Measurements from ENCODE around the gene MLXIP.
"Not testable (repeated sequence)": the region's sequence is repeated elsewhere in the genome, so short reads cannot be mapped to it uniquely, and the experiment has no call there.

Gene MLXIP

GRCh38 chr12:122171399-122171798 lies 92.8 kb downstream of the MLXIP start:
- intact Hi-C loops (cut with DNase I), result no loop called here
- no peak for DNase-seq

DNA sequence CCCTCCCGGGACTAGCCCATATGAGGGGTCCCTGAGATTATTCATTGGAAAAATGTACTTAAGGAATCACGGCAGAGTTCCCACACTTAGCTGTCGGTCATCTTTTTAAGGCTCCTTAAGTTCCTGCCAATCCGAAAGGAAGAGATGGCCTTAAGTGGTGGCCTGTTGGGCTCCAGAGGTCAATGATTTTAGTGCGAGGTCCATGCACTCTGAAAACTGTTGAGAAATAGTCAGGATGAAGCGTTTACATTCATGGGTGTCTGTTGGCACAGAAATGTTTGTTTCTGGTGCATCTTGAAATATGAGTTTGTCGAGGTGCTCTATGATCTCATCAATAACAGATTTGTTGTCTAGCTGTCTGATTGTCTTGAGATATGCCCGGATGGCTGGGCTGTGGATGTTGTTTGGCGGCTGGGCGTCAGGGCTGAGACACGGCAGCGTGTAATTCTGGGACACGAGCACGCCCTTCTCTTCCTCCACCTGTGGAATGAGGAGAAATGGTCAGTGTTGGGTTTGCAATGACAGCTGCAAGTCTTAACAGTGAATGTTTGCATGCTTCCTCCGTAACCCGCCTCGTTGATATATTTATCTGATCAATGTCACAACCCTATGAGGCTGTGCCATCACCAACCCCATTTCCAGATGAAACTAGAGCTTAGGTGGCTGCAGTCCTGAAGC lies 93.8 kb downstream of the MLXIP start:
- intact Hi-C loops (cut with DNase I), result no loop called here
- DNase-seq, result peak in 2 of 10 donors; percentile 1 to 51

GRCh38 chr12:122174155-122174845 lies 95.7 kb downstream of the MLXIP start, which contains the start of gene IL31:
IL31 (minus strand) TSS chr12:122174221; CDS start chr12:122174172, 49 bp downstream.
- intact Hi-C loops (cut with DNase I), result no loop called here

GRCh38 chr12:122176473-122176872 lies 97.9 kb downstream of the MLXIP start:
- DNase-seq, result peak in 1 of 10 donors; percentile 18
- intact Hi-C loops (cut with DNase I), result not testable (repeated sequence)

More at GRCh38 chr12:122174155-122174845, 95.7 kb downstream of the MLXIP start, which contains the start of gene IL31:
- peak in 2 of 10 donors; percentile 62 to 67 for DNase-seq

DNA sequence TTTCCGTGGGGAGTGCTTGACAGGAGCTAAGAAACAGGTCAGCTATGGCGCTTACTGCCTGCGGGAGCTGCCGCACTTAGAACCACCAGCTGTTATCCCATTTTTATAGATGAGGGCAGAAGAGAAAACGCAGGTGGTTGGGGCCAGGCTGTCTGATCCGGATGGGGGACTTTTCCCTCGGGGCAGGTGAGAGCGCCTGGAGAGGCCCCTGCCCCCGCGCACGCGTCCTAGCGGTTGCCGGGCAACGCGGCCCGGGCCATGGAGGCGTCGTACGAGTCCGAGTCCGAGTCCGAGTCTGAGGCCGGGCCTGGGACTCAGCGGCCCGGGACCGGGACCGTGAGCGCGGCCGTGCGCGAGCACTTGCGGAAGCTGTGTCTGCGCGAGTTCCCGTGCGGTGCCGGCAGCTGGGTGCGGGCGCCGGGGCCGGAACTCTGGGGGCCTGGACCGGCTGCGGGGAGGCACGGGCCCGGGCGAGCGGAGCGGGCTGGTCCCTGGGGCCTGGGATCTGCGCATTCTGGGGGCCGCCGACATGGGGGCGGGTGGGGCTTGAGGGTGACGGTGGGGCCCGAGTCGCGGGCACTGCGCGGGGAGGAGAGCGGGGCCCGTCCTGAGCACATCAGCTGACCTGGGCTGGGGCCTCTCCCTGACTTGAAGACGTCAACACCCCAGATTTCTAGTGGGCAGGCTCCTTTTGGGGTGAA lies 104.5 kb downstream of the MLXIP start, which contains the start of gene LRRC43:
Gene LRRC43, plus strand, starts transcription at position 237 of the 701 bp plus-strand sequence. Its CDS starts 22 bp downstream, at position 259.
- intact Hi-C loops (cut with DNase I), result no loop called here
- DNase-seq, result peak in 7 of 10 donors; percentile 17 to 91 (median 46)

DNA sequence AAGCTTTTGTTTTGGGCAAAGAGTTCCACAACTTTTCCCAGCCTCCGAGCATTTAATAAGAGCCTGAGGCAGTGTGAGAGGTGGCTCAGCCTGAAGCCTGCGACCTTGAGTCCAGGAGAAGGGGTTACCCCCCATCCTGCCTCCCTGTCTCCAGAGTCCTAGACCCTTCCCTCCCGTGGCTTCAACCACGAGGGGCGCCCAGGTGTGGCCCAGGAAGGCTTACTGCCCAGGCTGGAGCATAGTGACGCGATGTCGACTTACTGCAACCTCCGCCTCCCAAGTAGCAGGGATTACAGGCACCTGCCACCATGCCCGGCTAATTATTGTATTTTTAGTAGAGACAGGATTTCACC lies 105.0 kb downstream of the MLXIP start:
- DNase-seq, result peak in 2 of 10 donors; percentile 42 to 59
- intact Hi-C loops (cut with DNase I), result no loop called here

DNA sequence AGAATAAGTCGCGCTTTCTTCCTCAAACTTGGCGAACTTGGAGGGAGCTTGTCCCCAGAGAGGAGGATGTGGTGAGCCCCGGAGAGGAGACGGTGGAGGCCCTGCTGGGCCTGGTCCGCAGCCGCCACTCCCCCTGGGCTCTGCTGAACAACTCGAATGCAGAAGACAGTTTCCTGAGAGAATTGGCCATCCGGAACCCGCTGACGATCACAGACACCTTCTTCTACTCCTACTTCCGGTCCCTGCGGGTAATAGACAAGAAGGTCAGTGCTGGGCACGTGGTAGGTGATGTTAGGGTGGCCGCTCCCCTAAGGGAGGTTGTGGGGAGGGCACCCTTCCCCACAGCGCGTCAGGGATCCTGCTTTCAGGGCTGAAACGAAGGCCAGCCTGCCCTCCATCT lies 106.0 kb downstream of the MLXIP start:
- intact Hi-C loops (cut with DNase I), result no loop called here
- DNase-seq, result peak in 2 of 10 donors; percentile 36 to 47

GRCh38 chr12:122185079-122185478 lies 106.5 kb downstream of the MLXIP start:
- DNase-seq, result peak in 2 of 10 donors; percentile 27 to 34
- intact Hi-C loops (cut with DNase I), result no loop called here

GRCh38 chr12:122185494-122186082 lies 107.0 kb downstream of the MLXIP start:
- DNase-seq, result peak in 3 of 10 donors; percentile 29 to 55 (median 51)

DNA sequence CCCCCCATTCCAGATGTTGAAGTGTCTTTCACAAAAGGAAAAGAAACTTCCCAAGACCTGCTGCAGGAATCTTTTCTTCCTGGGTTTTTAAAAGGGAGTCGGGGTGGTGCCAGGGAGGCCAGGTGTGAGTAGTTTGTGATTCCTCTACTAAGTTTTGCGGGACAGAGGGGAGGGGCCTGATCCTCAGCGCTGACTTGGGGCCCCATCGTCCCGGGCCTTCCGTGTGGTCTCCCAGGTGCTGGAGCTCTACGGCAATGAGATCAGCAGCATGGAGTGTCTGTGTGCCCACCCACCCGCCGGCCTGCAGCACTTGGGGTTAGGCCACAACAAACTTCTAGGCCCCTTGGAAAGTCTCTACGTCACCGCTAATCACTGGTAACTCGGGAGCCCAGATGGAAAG lies 108.9 kb downstream of the MLXIP start:
- DNase-seq, result peak in 3 of 10 donors; percentile 18 to 61 (median 51)
- intact Hi-C loops (cut with DNase I), result no loop called here

More at GRCh38 chr12:122185494-122186082, 107.0 kb downstream of the MLXIP start:
- intact Hi-C loops (cut with DNase I), result no loop called here

- intact Hi-C loops (cut with DNase I), result loop anchor here (10.0 kb wide), 1 partner anchor 55 kb away; no protein-coding TSS in a partner anchor
- peak in 3 of 10 donors; percentile 64 to 76 (median 74) for DNase-seq
Observed at GRCh38 chr12:122189626-122190475, 111.3 kb downstream of the MLXIP start.

DNA sequence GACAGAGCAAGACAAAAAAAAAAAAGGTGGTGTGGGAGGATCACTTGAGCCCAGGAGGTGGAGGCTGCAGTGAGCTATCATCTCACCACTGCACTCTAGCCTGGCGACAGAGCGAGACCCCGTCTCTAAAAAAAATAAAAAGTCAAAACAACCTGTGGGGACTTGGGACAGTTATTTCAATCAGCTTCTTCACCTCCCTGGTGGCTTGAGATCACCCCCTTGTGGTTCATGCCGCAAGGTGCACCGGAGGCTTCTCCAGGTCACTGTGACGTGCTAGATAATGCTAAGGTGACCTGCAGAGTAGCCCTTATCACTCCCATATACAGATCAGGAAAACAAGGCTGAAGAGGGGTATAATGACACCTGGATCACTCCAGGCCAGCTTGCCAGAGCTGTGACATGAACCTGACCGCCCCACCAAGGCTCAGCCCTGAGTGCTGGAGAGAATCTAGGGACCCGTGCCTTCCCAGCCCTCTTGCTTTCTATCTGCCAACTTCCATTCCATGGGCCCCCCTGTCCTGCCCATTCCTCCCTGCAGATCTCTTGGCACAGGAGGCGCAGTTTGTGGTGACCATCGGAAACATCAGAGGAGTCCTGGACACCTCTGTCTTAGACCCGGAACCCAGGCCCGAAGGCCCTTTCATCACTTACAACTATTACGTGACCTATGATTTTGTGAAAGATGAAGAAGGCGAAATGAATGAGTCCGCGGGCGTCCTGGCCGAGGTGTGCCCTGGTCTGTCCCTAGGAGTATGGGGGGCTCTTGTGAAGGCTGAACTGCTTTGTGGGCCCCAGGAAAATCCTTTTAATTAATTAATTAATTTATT lies 112.5 kb downstream of the MLXIP start:
- intact Hi-C loops (cut with DNase I), result loop anchor here (10.0 kb wide), 1 partner anchor 56 kb away; no protein-coding TSS in a partner anchor
- DNase-seq, result peak in 5 of 10 donors; percentile 46 to 93 (median 66)

- intact Hi-C loops (cut with DNase I), result loop anchor here (10.0 kb wide), 1 partner anchor 58 kb away; no protein-coding TSS in a partner anchor
- DNase-seq, result peak in 2 of 10 donors; percentile 24 to 44
Observed at GRCh38 chr12:122192441-122192840, 113.9 kb downstream of the MLXIP start.

DNA sequence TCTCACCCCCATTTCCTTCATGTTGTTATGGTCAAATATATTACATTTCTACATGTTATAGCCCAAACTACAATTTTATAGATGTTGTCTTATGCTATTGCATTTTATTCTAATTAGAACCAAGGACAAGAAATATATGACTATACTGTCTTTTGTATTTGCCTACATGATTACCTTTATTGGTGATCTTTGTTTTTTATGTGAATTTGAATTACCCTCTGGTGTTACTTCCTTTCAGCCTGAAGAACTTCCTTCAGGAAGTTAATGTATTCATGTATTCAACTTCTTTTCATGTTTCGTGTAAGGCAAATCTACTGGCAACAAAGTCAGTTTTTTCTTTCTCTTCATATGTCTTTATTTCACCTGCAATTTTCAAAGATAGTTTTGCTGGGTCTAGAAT lies 116.2 kb downstream of the MLXIP start:
- intact Hi-C loops (cut with DNase I), result loop anchor here (10.0 kb wide), 1 partner anchor 60 kb away; no protein-coding TSS in a partner anchor
- DNase-seq, result no peak

DNA sequence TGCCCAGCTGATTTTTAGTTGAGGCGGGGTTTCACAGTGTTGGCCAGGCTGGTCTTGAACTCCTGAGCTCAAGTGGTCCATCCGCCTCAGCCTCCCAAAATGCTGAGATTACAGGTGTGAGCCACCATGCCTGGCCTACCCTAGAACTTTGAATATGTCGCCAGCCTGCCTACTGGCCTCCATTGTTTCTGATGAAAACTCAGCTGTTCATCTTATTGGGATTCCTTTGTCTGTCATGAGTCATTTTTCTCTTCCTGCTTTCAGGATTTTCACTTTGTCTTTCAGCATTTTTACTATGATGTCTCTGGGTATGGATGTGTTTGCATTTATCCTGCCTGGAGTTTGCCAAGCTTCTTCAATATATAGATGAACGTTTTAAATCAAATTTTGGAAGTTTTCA lies 116.8 kb downstream of the MLXIP start:
- DNase-seq, result peak in 1 of 10 donors; percentile 13
- intact Hi-C loops (cut with DNase I), result loop anchor here (10.0 kb wide), 1 partner anchor 61 kb away; no protein-coding TSS in a partner anchor

Measured in posterior cingulate gyrus (tissue), 11 donors.